HG03196 (cell line): ENCODE results near the gene TMEM259.

Experiments
- ATAC-seq: cut with Tn5 transposase; IDR thresholded peaks from one replicate; pipeline ENCODE4 v1.9.1; 2021; ENCODE audit not compliant: unreplicated experiment

The TMEM259 gene

DNA sequence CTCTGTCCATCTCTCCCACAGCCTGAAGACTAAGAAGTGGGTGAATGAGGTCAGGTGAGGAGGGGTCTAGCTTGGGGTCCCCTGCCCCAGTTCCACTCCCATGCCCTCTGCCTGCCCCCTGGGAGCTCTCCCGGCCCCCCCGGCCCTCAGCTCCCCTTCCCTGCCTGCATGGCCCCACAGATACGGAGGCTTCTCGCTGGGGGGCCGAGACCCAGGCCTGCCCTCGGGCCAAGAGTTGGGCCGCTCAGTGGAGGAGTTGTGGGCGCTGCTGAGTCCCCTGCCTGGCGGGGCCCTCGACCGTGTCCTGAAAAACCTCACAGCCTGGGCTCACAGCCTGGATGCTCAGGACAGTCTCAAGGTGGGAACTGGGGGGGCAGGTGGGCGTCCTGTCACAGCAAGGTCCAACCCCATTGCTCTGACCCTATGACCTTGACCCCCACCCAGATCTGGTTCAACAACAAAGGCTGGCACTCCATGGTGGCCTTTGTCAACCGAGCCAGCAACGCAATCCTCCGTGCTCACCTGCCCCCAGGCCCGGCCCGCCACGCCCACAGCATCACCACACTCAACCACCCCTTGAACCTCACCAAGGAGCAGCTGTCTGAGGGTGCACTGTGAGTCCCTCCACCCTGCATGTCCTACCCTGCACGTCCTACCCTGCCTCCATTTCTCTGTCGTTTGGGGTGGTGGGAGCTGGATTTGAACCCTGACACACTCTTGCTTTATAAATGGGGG lies 35.1 kb upstream of the TMEM259 start:
- ATAC-seq: no peak

DNA sequence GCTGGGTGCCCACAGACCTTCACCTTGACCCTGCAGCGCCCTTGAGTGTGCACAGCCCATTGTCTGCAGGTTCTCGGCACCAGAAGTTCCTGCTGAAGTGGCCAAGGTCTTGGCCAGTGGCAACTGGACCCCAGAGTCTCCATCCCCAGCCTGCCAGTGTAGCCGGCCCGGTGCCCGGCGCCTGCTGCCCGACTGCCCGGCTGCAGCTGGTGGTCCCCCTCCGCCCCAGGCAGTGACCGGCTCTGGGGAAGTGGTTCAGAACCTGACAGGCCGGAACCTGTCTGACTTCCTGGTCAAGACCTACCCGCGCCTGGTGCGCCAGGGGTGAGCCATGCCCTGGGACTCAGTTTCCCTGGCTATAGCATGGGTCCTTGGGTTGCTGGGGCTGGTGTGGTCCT lies 34.1 kb upstream of the TMEM259 start:
- no peak for ATAC-seq

DNA sequence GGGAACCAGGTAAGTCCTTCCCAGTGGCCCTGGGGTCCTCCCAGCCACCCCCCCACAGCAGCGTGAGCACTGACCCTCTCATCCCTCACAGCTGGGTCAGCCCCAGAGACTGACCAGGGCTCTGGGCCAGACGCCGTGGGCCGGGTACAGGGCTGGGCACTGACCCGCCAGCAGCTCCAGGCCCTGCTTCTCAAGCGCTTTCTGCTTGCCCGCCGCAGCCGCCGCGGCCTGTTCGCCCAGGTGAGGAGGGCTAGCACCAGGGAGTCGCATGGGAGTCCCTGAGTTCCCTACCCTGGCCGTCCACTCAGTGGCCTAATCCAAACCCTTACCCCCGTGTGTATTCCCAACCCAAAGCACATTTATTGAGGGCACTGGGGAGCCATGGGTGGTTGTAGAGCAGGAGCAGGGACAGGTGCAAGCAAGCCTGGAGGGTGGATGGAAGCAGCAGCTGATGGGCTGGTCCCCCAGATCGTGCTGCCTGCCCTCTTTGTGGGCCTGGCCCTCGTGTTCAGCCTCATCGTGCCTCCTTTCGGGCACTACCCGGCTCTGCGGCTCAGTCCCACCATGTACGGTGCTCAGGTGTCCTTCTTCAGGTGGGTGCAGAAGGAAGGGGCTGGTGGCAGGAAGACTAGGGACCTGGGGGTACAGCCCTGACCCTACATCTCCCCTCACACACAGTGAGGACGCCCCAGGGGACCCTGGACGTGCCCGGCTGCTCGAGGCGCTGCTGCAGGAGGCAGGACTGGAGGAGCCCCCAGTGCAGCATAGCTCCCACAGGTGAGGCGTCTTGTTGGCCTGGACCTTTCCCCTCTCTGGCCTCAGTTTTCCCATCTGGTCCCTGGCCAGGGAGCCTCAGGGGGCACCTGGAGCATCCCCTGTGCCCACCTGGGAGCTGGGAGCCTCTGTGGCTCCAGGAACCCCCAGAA lies 33.4 kb upstream of the TMEM259 start:
- ATAC-seq: no peak

DNA sequence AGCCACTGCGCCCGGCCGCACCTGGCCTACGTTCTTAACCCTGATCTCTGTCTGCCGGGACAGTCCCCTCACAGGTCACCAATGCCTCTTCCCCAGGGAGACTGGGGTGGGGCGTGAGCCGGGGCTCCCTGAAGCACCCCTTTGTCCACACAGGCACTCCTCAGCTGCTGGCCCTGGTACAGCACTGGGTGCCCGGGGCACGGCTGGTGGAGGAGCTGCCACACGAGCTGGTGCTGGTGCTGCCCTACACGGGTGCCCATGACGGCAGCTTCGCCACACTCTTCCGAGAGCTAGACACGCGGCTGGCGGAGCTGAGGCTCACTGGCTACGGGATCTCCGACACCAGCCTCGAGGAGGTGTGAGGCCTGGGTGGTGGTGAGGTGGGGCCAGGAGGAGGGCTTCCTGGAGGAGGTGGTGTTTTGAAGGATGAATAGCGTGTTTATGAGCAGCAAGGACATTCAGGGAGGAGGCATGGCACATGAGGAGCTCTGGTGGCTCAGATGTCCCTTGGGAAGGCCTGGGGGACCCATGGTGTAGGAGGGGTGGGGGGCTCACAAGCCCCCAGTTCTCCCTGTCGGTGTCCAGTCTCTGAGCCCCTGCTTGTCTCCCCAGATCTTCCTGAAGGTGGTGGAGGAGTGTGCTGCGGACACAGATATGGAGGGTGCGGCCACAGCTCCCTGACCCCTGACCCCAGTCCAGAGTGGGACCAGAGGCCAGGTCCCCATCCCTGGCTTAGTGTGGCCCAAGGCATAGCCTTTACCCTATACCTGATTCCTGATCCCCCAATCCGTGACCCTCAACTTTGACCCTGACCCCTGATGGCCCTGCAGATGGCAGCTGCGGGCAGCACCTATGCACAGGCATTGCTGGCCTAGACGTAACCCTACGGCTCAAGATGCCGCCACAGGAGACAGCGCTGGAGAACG lies 32.5 kb upstream of the TMEM259 start:
- ATAC-seq: no peak

DNA sequence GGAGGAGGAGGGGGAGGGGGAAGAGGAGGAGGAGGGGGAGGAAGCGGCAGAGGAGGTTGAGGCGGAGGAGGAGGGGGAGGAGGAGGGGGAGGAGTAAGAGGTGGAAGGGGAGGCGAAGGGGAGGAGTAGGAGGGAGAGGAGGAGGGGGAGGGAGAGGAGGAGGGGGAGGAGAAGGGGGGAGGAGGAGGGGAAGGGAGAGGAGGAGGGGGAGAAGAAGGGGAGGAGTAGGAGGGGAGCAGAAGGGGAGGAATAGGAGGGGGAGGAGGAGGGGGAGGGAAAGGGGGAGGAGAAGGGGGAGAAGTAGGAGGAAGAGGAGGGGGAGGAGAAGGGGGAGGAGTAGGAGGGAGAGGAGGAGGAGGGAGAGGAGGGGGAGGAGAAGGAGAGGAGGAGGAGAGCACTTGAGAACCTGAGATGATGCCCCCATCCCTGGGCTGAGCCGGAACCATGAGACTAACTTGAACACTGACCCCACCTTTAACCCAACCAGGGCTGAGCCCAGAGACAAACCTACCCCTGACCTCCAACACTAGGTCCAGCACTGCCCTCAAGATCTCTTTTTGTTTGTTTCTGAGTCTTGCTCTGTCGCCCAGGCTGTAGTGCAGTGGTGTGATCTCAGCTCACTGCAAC lies 31.5 kb upstream of the TMEM259 start:
- ATAC-seq: no peak

DNA sequence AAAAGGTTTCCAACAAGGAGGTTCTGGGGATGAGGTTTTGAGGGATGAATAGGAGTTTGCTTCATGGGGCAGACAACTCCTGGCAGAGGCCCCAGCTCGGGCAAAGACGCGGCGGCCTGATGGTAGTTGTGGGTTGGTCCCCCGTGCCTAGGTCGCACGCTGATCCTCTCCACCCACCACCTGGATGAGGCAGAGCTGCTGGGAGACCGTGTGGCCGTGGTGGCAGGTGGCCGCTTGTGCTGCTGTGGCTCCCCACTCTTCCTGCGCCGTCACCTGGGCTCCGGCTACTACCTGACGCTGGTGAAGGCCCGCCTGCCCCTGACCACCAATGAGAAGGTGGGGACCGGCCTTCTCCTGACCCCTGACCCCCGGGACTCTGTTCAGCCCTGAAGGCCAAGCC lies 30.9 kb upstream of the TMEM259 start:
- ATAC-seq: no peak

DNA sequence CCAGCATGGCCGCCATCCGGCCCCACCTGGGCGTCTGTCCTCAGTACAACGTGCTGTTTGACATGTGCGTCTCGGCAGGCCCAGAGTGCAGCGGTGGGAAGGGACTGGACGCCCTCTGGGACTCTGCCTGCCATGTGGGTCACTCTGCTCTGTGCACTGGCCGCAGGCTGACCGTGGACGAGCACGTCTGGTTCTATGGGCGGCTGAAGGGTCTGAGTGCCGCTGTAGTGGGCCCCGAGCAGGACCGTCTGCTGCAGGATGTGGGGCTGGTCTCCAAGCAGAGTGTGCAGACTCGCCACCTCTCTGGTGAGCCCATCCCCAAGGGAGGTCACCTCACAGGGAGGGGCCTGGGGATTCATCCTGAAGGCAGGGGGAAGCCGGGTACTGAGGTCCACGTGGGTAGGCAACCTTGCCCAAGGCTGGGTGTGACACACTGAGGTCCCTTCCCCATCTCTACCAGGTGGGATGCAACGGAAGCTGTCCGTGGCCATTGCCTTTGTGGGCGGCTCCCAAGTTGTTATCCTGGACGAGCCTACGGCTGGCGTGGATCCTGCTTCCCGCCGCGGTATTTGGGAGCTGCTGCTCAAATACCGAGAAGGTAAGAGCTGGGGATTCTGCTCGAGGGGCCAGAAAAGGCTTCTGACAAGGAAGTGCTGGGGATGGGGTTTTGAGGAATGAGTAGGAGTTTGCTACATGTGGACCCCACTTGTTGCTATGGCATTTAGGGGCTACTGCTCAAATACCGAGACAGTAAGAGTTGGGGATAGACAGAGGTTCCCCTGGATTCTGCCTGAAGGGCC lies 30.3 kb upstream of the TMEM259 start:
- ATAC-seq: no peak

DNA sequence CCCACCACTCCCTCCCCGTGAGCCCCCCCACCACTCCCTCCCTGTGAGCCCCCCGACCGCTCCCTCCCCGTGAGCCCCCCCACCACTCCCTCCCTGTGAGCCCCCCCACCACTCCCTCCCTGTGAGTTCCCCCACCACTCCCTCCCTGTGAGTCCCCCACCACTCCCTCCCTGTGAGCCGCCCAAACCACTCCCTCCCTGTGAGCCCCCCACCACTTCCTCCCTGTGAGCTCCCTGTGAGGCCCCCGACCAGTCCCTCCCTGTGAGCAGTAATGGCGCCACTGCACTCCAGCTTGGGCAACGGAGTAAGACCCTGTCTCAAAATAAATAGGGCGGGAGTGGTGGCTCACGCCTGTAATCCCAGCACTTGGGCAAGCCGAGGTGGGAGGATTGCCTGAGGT lies 28.9 kb upstream of the TMEM259 start:
- ATAC-seq: no peak

DNA sequence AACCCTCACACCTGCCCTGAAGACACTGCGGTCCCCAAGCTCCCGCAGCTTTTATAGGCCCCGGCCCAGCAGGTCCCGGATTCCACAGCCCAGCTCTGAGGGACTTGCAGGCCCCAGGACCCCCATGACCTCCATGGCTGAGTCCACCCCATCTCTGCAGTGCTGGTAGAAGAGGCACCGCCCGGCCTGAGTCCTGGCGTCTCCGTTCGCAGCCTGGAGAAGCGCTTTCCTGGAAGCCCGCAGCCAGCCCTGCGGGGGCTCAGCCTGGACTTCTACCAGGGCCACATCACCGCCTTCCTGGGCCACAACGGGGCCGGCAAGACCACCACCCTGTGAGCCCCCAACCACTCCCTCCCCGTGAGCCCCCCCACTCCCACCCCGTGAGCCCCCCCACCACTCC lies 28.2 kb upstream of the TMEM259 start:
- ATAC-seq: no peak

DNA sequence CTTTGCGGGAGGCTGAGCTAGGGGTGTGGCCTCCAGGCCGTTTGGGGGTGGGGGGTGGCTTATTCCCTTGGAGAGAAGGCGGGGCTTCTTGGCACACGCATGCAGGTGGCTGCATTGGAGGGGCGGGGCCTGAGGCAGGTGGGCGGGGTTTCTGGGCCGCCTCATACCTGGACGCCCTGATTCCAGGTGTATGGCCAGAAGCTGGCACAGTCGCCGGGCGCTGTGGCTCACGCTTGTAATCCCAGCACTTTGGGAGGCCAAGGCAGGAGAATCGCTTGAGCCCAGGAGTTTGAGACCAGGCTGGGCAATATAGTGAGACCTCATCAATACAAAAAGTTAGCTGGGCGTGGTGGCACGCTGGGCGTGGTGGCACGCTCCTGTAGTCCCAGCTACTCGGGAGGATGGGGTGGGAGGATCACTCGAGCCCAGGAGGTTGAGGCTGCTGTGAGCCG lies 26.8 kb upstream of the TMEM259 start:
- ATAC-seq: no peak

DNA sequence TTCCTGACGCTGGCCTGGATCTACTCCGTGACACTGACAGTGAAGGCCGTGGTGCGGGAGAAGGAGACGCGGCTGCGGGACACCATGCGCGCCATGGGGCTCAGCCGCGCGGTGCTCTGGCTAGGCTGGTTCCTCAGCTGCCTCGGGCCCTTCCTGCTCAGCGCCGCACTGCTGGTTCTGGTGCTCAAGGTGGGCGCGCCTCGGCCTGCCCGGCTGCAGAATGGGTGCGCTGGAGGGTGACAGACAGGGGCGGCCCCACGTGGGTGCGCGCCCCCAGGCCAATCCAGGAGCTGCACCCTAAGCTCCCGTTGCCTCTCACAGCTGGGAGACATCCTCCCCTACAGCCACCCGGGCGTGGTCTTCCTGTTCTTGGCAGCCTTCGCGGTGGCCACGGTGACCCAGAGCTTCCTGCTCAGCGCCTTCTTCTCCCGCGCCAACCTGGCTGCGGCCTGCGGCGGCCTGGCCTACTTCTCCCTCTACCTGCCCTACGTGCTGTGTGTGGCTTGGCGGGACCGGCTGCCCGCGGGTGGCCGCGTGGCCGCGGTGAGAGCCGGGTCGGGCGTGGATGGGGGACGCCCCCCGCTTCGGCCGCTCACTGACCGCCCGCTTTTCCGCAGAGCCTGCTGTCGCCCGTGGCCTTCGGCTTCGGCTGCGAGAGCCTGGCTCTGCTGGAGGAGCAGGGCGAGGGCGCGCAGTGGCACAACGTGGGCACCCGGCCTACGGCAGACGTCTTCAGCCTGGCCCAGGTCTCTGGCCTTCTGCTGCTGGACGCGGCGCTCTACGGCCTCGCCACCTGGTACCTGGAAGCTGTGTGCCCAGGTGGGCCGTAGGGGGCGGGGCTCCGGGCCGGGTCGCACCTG lies 26.1 kb upstream of the TMEM259 start:
- no peak for ATAC-seq

DNA sequence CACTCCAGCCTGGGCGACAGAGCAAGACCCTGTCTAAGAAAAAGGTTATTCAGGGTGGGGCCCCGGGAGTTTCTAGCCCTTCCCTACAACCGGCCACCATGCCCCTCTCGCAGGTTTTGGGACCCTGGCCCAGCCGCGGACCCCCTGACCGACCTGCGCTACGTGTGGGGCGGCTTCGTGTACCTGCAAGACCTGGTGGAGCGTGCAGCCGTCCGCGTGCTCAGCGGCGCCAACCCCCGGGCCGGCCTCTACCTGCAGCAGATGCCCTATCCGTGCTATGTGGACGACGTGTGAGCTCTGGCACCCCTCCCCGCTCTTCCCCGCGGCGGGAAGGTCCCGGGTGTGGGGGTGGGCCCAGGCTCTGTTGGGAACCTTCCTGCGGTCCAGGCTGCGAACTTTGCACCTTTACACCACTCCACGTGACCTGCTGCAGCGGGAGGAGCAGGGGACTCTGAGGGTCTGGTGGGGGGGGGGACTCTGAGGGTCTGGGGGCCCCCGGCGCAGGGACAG lies 25.2 kb upstream of the TMEM259 start:
- ATAC-seq: no peak

DNA sequence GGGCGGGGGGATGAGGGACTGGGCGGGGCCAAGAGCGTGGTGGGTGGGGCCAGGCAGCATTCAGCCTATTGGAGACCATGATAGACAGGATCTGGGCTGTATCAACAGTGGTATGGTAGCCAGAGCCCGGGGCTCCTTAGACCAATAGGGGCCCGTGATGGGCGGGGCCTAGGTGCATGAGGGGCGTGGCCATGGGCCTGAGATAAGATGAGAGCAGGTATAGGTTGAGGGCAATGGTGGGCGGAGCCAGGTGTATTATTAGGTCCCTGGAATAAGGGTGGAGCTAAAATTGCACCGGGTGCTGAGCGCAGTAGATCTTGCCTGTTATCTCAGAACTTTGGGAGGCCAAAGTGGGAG lies 24.3 kb upstream of the TMEM259 start:
- ATAC-seq: no peak

DNA sequence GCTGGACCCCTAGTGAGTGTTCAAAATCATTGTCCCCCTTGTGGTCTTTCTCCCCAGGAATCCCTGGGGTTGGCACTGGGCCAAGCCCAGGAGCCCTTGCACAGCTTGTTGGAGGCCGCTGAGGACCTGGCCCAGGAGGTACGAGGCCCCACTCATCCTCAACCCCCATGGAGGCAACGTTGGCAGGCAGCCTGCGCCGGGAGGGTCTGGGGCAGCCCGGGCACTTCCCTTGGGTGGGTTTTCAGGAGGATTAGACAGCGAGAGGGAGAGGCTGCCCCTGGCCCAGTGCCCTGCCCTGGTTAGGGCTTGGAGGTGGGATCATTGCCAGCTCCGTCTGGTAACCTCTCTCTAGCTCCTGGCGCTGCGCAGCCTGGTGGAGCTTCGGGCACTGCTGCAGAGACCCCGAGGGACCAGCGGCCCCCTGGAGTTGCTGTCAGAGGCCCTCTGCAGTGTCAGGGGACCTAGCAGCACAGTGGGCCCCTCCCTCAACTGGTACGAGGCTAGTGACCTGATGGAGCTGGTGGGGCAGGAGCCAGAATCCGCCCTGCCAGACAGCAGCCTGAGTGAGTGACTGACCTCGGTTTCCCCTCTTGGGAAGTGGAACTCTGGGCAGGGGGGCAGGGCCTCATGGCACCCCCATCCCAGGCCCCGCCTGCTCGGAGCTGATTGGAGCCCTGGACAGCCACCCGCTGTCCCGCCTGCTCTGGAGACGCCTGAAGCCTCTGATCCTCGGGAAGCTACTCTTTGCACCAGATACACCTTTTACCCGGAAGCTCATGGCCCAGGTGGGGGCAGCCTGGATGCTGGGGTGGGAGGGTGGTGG lies 22.0 kb upstream of the TMEM259 start:
- no peak for ATAC-seq

DNA sequence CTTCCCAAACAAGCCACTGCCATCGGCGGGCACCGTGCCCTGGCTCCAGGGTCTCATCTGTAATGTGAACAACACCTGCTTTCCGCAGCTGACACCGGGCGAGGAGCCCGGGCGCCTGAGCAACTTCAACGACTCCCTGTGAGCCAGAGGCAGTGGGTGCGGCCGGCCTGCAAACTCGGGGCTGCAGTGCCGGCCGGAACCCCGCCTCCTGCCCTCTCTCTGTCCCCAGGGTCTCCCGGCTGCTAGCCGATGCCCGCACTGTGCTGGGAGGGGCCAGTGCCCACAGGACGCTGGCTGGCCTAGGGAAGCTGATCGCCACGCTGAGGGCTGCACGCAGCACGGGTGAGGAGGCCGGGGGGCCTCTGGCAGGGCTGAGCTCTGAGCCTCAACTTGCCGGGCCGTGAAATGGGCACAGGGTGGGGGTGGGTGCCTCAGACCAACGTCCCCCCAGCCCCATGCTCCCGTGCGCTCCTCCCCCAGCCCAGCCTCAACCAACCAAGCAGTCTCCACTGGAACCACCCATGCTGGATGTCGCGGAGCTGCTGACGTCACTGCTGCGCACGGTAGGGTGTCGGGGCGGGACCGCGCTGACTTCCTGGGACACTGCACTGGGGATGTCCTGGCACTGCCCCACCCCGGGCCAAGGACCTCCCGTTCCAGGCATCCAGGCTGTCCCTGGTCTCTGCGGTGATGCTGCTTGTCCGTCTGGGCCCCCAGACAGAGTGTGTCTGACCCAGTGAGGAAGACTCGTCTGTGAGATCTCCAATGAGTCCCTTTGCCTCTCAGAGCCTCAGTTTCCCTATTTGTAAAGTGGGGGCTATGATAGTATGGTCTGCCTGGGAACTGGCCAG lies 21.1 kb upstream of the TMEM259 start:
- no peak for ATAC-seq

DNA sequence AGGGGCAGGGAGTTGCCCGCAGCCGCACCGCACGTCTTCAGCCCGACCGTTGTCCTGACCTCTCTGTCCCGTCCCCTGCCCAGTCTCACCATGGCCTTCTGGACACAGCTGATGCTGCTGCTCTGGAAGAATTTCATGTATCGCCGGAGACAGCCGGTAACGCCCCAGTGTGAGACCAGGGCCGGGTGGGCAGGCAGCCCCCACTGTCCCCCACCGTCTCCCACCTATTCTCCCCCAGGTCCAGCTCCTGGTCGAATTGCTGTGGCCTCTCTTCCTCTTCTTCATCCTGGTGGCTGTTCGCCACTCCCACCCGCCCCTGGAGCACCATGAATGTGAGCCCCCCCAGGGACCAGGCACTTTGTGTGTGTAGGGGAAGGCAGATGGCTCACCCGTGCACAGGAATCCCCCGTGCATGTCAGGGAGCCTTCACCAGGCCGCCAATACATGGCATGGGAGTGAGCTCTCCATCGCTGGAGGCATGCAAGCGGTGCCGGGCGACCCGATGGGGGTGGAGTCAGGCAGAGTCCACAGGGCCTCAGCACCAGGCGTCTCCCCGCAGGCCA lies 20.4 kb upstream of the TMEM259 start:
- no peak for ATAC-seq
